CD4-positive, alpha-beta memory T cell (primary cell): ENCODE measurements around the gene SLC41A3. TPM values are rescaled to one million over a fixed set of nuclear protein-coding genes. Genes with fewer than 3 reads are reported as not detected.
A peak's percentile ranks its signal among the peaks of the same experiment; 100 is the strongest.
"Not testable (repeated sequence)": the region's sequence is repeated elsewhere in the genome, so short reads cannot be mapped to it uniquely, and the experiment has no call there.

Experiments used
- CTCF ChIA-PET: fragments of 350-600 bp; sonication (Branson Sonifier 250); formaldehyde crosslinking; loops from one replicate; lab custom pipeline; 2021; ENCODE audit warnings: inconsistent platforms; ENCODE audit not compliant: partially characterized antibody; lab: Charles Lee
- POLR2A ChIA-PET: fragments of 350-600 bp; sonication (Branson Sonifier 250); formaldehyde crosslinking; loops from one replicate; lab custom pipeline; 2021; ENCODE audit not compliant: partially characterized antibody; lab: Charles Lee
- DNase-seq, 5 donors: peaks; one replicate each; pipeline versions ENCODE4 v3.0.0 to v3.0.0-alpha.2; 2020 to 2022; ENCODE audit warnings: mixed read lengths in 1 of 5
- H3K27ac ChIP-seq: one replicate; pipeline ENCODE4 v1.7.0; 2013; ENCODE audit warnings: low read depth, low read length
- H3K27me3 ChIP-seq: 2 replicates; pipeline ENCODE4 v1.7.0; 2013; ENCODE audit warnings: mild to moderate bottlenecking, low read length, moderate library complexity; ENCODE audit not compliant: insufficient read depth
- H3K36me3 ChIP-seq: 2 replicates; pipeline ENCODE4 v1.7.0; 2013; ENCODE audit warnings: mild to moderate bottlenecking, low read length, moderate library complexity; ENCODE audit not compliant: insufficient read depth
- H3K4me1 ChIP-seq: 2 replicates; pipeline ENCODE4 v1.7.0; 2013; ENCODE audit warnings: mild to moderate bottlenecking, low read length, moderate library complexity; ENCODE audit not compliant: insufficient read depth
- H3K4me3 ChIP-seq, 2 donors: one replicate each; pipeline ENCODE4 v1.7.0; 2013; ENCODE audit warnings: low read length in 2 of 2, mild to moderate bottlenecking in 1 of 2
- H3K9me3 ChIP-seq, 2 donors: one replicate each; pipeline ENCODE4 v1.7.0; 2013; ENCODE audit warnings: low read length in 2 of 2, control low read depth in 1 of 2; ENCODE audit not compliant: control insufficient read depth in 1 of 2
- H3K27ac Mint-ChIP-seq, 7 donors: one replicate each; pipeline ENCODE4 v1.8.0; 2020 to 2021; ENCODE audit warnings: mixed read lengths in 7 of 7, mild to moderate bottlenecking in 6 of 7, inconsistent platforms in 3 of 7, moderate library complexity in 3 of 7
- H3K27me3 Mint-ChIP-seq, 2 donors: one replicate each; pipeline ENCODE4 v1.8.0; 2020 to 2021; ENCODE audit warnings: mixed read lengths in 2 of 2
- H3K36me3 Mint-ChIP-seq, 2 donors: one replicate each; pipeline ENCODE4 v1.8.0; 2020 to 2021; ENCODE audit warnings: mixed read lengths in 2 of 2, inconsistent platforms in 1 of 2, mild to moderate bottlenecking in 1 of 2
- H3K4me1 Mint-ChIP-seq, 4 donors: one replicate each; pipeline ENCODE4 v1.8.0; 2020 to 2021; ENCODE audit warnings: mixed read lengths in 4 of 4, mild to moderate bottlenecking in 1 of 4
- H3K4me3 Mint-ChIP-seq, 8 donors: one replicate each; pipeline ENCODE4 v1.8.0; 2020 to 2021; ENCODE audit warnings: mixed read lengths in 8 of 8, mild to moderate bottlenecking in 7 of 8, moderate library complexity in 6 of 8, inconsistent platforms in 3 of 8
- H3K9me3 Mint-ChIP-seq, 8 donors: one replicate each; pipeline ENCODE4 v1.8.0; 2020 to 2021; ENCODE audit warnings: mixed read lengths in 8 of 8, mild to moderate bottlenecking in 5 of 8, inconsistent platforms in 3 of 8, moderate library complexity in 1 of 8
- intact Hi-C: fragments of 100-400 bp; cut with micrococcal nuclease; formaldehyde crosslinking; loops from one replicate; pipeline ENCODE4 v1.15.1; 2023
- polyA plus RNA-seq, 2 donors: library from polyadenylated mRNA; unstranded; fragments of 300-500 nt; fragmentation: Illumina TruSeq; gene quantifications; one replicate each; pipeline ENCODE4 v1.2.3, GENCODE V29; 2021
- total RNA-seq, 2 experiments: library from RNA; stranded (reverse); gene quantifications; one replicate each; pipeline ENCODE4 v1.2.3, GENCODE V29; 2021

SLC41A3 gene
- total and polyA plus RNA-seq, 4 experiments from 2014 or later: 22.5 to 41.2 (median 32.8) TPM

DNA sequence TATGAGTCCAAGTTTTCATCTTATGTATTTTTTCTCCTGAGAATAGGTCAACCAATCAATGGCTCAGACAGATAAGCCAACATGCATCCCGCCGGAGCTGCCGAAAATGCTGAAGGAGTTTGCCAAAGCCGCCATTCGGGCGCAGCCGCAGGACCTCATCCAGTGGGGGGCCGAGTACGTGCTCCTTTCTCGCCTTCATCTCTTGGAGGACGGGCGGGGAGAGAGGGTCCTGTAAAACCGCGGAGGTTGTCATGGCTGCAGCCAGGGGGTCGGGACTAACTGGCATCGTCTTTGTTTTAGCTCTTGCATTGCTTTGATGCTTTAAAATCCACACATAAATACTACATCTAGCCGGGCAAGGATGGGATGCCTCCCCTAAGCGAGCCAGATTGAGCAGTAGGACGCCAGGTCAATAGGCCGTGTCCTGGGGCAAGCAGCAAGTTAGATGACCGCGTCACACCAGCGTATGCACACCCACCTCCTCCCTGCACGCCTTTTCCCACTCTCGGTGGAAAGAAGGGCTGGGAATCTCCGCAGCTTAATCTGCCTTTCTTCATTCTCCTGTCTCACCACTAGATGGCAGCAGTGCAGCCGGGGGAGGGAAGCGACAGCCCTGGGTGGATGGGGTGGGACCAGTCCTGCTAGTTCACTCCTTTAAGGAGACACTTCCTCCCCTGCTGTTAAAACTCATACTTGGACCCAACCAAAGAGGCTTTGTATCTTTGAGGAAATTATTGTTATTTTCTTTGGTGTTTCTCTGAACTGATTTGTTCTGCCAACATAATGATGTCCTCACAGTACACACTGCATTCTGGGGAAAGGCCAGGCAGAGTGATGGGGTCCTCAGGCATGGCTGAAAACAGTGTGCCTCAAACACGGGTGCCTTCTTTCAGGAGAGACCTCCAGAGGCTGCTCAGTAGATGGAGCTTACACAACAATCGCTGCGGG lies 111.7 kb downstream of the SLC41A3 start:
- H3K27ac ChIP-seq, H3K4me1 Mint-ChIP-seq, H3K4me3 ChIP-seq, H3K27me3 ChIP-seq, H3K9me3 ChIP-seq, H3K36me3 ChIP-seq, POLR2A ChIA-PET, H3K36me3 Mint-ChIP-seq, H3K9me3 Mint-ChIP-seq: not testable (repeated sequence)
- peaks cover 12 to 16% of the 10 kb centered on the region in 2 donors for H3K27me3 Mint-ChIP-seq
- peak overlapping the region in 2 of 7 donors; percentile 41 to 57 for H3K27ac Mint-ChIP-seq
- CTCF ChIA-PET: interaction anchor here (1.3 to 1.9 kb wide), 4 partner anchors 19 to 226 kb away, joined by 3 to 6 read pairs (median 5); no protein-coding TSS in a partner anchor
- peaks cover 10% of the 10 kb centered on the region for H3K4me1 ChIP-seq
- intact Hi-C loops: loop anchor here (1.0 kb wide), 1 partner anchor 112 kb away; the partner anchor contains the start of gene SLC41A3
- peak; percentile 30 to 54 (median 46) for DNase-seq
- peak overlapping the region in 6 of 8 donors; percentile 39 to 83 (median 56) for H3K4me3 Mint-ChIP-seq

DNA sequence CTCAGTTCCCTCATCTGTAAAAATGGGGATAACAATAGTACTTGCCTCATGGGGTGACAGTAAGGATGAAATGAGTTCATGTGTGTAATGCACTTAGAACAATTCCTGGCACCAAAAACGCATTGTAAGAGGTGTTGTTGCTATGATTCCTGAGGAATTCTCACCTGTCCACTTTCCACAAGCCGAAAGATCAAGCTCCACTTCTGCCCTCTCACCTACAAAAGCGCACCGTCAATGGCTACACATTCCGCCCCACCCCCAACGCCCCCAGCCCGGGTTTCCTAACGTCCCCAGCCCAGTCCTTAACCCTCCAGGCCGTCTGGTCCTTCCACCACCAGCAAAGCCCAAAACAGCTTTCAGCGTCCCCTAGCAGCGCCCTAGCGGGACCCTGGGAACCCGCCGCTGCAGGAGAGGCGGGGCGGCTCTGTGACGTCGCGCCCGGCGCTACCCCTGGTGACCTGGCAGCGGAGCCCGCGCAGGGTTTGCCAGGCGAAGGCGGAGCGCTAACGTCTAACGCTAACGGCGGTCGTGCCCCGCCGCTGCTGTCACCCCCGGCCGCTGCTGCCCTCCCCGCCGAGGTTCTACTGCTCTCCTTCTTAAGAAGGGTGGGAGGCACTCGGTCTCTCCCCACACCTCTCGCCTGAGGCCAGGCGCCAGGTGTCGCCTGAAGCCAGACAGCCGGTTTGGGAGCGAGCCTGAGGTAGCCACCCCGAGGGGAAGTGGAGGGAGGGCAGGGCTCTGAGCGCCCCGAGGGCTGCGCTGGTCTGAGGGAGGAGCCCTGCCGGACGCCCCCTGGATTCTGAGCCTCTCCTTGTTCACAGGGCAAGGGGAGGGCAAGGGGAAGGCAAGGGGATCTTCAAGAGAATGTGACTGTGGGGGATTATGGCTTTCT lies 115.0 kb downstream of the SLC41A3 start, which contains the start of gene ROPN1B:
TSS of gene ROPN1B (plus strand) at position 478 of the 892 bp plus-strand sequence. CDS start 2,877 bp downstream, outside the sequence.
- H3K4me1 Mint-ChIP-seq, H3K36me3 ChIP-seq, H3K9me3 ChIP-seq, H3K27ac ChIP-seq, H3K4me3 ChIP-seq, CTCF ChIA-PET, H3K27me3 ChIP-seq, intact Hi-C loops, DNase-seq, POLR2A ChIA-PET, H3K36me3 Mint-ChIP-seq, H3K9me3 Mint-ChIP-seq: not testable (repeated sequence)
- Mint-ChIP-seq H3K4me3 (peak within 1 kb of the TSS; percentile 53 to 76 (median 66)), H3K27ac (peak within 1 kb of the TSS in 2 of 7 donors; percentile 28 to 72), H3K27me3 (peaks cover 12 to 16% of the 10 kb centered on the region in 2 donors)
- H3K4me1 ChIP-seq: peaks cover 10% of the 10 kb centered on the region

DNA sequence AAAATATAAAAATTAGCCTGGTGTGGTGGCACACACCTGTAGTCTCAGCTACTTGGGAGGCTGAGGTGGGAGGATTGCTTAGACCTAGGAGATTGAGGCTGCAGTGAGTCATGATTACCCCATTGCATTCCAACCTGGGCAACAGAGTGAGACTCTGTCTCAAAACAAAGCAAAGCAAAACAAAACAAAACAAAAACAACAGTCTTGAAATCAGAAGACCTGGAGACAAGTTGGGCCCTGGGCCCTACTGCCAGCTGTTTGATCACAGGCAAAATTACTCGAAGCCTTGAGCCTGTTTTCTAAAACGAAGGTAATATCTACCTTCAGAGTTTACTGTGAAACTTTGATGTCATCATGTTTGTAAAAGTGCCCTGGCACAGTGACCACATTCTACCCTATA lies 115.8 kb downstream of the SLC41A3 start:
- H3K27me3 ChIP-seq, DNase-seq, intact Hi-C loops, H3K9me3 ChIP-seq, POLR2A ChIA-PET, H3K36me3 Mint-ChIP-seq, CTCF ChIA-PET, H3K36me3 ChIP-seq, H3K27ac ChIP-seq, H3K4me1 Mint-ChIP-seq, H3K4me3 ChIP-seq, H3K9me3 Mint-ChIP-seq: not testable (repeated sequence)
- Mint-ChIP-seq H3K27me3 (peaks cover 12 to 16% of the 10 kb centered on the region in 2 donors), H3K27ac (peak overlapping the region in 1 of 7 donors; percentile 28), H3K4me3 (peak overlapping the region in 2 of 8 donors; percentile 4 to 9)
- H3K4me1 ChIP-seq: peaks cover 10% of the 10 kb centered on the region

DNA sequence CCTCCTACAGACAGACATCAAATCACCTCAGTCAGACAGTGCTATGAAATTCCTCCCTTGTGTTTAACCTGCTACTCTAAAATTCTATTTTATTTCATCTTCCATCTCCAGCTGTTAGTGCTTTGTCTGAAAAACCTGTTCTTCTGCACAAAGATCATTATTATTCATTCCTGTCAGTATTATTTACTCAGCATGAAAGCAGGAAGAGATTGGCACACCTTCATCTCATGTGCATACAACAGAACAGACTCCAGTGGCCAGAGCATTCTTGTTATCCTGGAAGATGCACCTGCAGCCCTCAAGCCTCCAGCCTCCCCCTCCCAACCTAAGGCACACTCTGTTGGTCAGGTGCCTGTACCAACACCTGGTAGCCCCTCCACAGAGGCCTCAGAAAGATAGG lies 116.8 kb downstream of the SLC41A3 start:
- H3K27ac ChIP-seq: no peak overlapping the region
- no peaks in the 10 kb centered on the region for H3K36me3 ChIP-seq
- Mint-ChIP-seq H3K4me3 (no peak overlapping the region), H3K4me1 (peaks cover 3 to 4% (median 4%) of the 10 kb centered on the region in 4 donors), H3K36me3 (no peaks in the 10 kb centered on the region), H3K9me3 (no peaks in the 10 kb centered on the region), H3K27ac (no peak overlapping the region), H3K27me3 (peaks cover 12% of the 10 kb centered on the region in 2 donors)
- no peaks in the 10 kb centered on the region for H3K9me3 ChIP-seq
- H3K4me1 ChIP-seq: peaks cover 4% of the 10 kb centered on the region
- no peak for DNase-seq
- ChIA-PET CTCF (no interaction called here), POLR2A (no interaction called here)
- peaks cover 8% of the 10 kb centered on the region for H3K27me3 ChIP-seq
- intact Hi-C loops: no loop called here
- no peak overlapping the region for H3K4me3 ChIP-seq

DNA sequence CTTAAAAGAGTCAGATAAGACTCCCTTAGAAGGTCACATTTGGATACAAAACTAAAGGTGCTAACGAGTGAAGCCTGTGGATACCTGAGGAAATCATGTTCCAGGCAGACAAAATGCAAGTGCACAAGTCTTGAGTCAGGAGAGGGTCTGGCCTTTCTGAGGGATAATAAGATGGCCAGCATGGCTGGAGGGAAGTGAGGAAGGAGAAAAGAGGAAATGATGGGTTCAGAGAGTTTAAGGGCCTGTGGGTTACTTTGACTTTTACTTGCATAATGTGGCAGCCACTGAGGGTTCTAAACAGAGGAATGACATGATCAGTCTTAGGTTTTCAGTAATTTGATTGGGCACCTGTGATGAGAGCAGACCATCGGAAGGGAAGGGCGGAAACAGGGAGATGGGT lies 118.4 kb downstream of the SLC41A3 start:
- Mint-ChIP-seq H3K9me3 (no peaks in the 10 kb centered on the region), H3K4me3 (no peak overlapping the region), H3K27me3 (peaks cover 5 to 8% of the 10 kb centered on the region in 2 donors), H3K27ac (no peak overlapping the region), H3K36me3 (no peaks in the 10 kb centered on the region), H3K4me1 (peaks cover 0 to 3% (median under 1%) of the 10 kb centered on the region in 4 donors)
- Histone ChIP-seq H3K9me3 (no peaks in the 10 kb centered on the region), H3K4me3 (no peak overlapping the region), H3K36me3 (no peaks in the 10 kb centered on the region), H3K27ac (no peak overlapping the region), H3K27me3 (no peaks in the 10 kb centered on the region), H3K4me1 (no peaks in the 10 kb centered on the region)
- ChIA-PET POLR2A (no interaction called here), CTCF (no interaction called here)
- no peak for DNase-seq
- intact Hi-C loops: no loop called here

DNA sequence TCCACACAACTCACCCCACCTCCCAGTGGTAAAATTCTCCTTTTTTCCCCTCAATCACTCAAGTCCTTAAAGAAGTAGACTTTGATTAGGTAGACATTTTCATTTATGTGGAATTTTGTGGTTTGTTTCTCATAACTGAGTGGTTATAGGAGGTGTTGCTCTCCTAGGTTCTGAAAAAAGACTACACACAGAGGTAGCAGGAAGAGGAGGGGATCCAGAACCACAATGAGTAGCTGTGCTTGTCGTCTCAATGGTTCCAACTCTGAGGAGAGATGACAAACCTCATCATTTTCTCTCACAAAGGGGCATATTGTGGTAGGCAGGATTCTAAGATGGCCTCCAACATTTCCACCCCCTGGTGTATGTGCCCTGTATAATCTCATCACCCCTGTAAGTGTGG lies 120.1 kb downstream of the SLC41A3 start:
- CTCF ChIA-PET, H3K27me3 ChIP-seq, H3K27me3 Mint-ChIP-seq, H3K27ac ChIP-seq, H3K4me1 ChIP-seq, H3K9me3 Mint-ChIP-seq, POLR2A ChIA-PET, H3K4me3 Mint-ChIP-seq, H3K27ac Mint-ChIP-seq, H3K4me3 ChIP-seq, H3K4me1 Mint-ChIP-seq, H3K36me3 Mint-ChIP-seq, H3K36me3 ChIP-seq, H3K9me3 ChIP-seq, DNase-seq, intact Hi-C loops: not testable (repeated sequence)

DNA sequence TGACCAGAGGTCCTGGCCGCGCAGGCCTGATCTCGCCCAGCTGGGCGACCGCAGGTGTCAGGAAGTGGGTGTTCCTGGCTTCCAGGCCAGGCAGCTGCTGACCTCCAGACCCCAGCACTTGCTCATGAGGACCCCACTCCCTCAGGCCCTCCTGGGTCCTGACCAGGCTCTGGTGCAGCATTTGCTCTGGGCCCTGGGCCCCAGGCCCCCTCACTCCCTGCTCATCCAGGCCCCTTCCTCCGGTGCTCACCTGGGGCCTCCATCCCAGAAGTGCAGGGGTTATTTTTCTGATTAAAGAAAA lies 122.7 kb downstream of the SLC41A3 start:
- H3K36me3 ChIP-seq: no peaks in the 10 kb centered on the region
- H3K4me3 Mint-ChIP-seq: no peak overlapping the region
- no peak overlapping the region for H3K4me3 ChIP-seq
- no peaks in the 10 kb centered on the region for H3K4me1 Mint-ChIP-seq
- ChIA-PET POLR2A (no interaction called here), CTCF (no interaction called here)
- no peaks in the 10 kb centered on the region for H3K9me3 ChIP-seq
- intact Hi-C loops: no loop called here
- no peak overlapping the region for H3K27ac ChIP-seq
- no peak for DNase-seq
- peaks cover 0 to 2% (median 0%) of the 10 kb centered on the region in 8 donors for H3K9me3 Mint-ChIP-seq
- H3K4me1 ChIP-seq: no peaks in the 10 kb centered on the region
- peaks cover 0 to 4% of the 10 kb centered on the region in 2 donors for H3K36me3 Mint-ChIP-seq
- H3K27ac Mint-ChIP-seq: no peak overlapping the region
- H3K27me3 ChIP-seq: no peaks in the 10 kb centered on the region
- H3K27me3 Mint-ChIP-seq: peaks cover 14 to 16% of the 10 kb centered on the region in 2 donors
